ENCODE data around the gene SERINC2. TPM values are rescaled to one million over a fixed set of nuclear protein-coding genes. Genes with fewer than 3 reads are reported as not detected.

Gene SERINC2
- polyA plus RNA-seq, 2 of the 4 experiments (the other 2 are of a cell fraction) = 6.0 to 16.3 TPM

GRCh38 chr1:31372751-31373055 is 40.3 kb upstream of the SERINC2 start:
- no peak for TF ChIP-seq EHMT2 (IDR thresholded peaks at IDR 0.05; ENCODE audit: low read depth)
- TF ChIP-seq CHD2 (IDR thresholded peaks at IDR 0.05; ENCODE audit: low read length, partially characterized antibody) = no peak
- no peak for TF ChIP-seq SMC3 (IDR thresholded peaks at IDR 0.05)
- no peak for TF ChIP-seq TFCP2L1 (CRISPR knock-in tag; IDR thresholded peaks at IDR 0.05)
- TF ChIP-seq, protein P1, sequence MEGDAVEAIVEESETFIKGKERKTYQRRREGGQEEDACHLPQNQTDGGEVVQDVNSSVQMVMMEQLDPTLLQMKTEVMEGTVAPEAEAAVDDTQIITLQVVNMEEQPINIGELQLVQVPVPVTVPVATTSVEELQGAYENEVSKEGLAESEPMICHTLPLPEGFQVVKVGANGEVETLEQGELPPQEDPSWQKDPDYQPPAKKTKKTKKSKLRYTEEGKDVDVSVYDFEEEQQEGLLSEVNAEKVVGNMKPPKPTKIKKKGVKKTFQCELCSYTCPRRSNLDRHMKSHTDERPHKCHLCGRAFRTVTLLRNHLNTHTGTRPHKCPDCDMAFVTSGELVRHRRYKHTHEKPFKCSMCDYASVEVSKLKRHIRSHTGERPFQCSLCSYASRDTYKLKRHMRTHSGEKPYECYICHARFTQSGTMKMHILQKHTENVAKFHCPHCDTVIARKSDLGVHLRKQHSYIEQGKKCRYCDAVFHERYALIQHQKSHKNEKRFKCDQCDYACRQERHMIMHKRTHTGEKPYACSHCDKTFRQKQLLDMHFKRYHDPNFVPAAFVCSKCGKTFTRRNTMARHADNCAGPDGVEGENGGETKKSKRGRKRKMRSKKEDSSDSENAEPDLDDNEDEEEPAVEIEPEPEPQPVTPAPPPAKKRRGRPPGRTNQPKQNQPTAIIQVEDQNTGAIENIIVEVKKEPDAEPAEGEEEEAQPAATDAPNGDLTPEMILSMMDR (IDR thresholded peaks at IDR 0.05) = no peak
- TF ChIP-seq RCOR1 (IDR thresholded peaks at IDR 0.05; ENCODE audit: low read depth, low read length) = no peak
- no peak for TF ChIP-seq CHD4 (IDR thresholded peaks at IDR 0.05; ENCODE audit: borderline replicate concordance)
- no peak for TF ChIP-seq GATA3 (IDR thresholded peaks at IDR 0.05; ENCODE audit: borderline replicate concordance)
- no peak for TF ChIP-seq CBX8 (IDR thresholded peaks at IDR 0.05)
- TF ChIP-seq ZNF302 (CRISPR knock-in tag; IDR thresholded peaks at IDR 0.05) = no peak
- no peak for TF ChIP-seq POLR2AphosphoS2 (conservative IDR thresholded peaks at IDR 0.05; ENCODE audit: low read length)
- TF ChIP-seq, protein P2, sequence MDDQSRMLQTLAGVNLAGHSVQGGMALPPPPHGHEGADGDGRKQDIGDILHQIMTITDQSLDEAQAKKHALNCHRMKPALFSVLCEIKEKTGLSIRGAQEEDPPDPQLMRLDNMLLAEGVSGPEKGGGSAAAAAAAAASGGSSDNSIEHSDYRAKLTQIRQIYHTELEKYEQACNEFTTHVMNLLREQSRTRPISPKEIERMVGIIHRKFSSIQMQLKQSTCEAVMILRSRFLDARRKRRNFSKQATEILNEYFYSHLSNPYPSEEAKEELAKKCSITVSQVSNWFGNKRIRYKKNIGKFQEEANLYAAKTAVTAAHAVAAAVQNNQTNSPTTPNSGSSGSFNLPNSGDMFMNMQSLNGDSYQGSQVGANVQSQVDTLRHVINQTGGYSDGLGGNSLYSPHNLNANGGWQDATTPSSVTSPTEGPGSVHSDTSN (IDR thresholded peaks at IDR 0.05) = no peak
- TF ChIP-seq KDM5A (IDR thresholded peaks at IDR 0.05) = no peak
- no peak for TF ChIP-seq POLR2A (IDR thresholded peaks at IDR 0.05; ENCODE audit: low read length)
- no peak for TF ChIP-seq MAX (IDR thresholded peaks at IDR 0.05)
- no peak for TF ChIP-seq HEYL (CRISPR knock-in tag; IDR thresholded peaks at IDR 0.05)
- TF ChIP-seq MAZ (IDR thresholded peaks at IDR 0.05; ENCODE audit: borderline replicate concordance, low read depth, low read length) = no peak
- no peak for TF ChIP-seq CEBPB (IDR thresholded peaks at IDR 0.05)
- WGBS (ENCODE audit: missing lambda C conversion rate) = 87% methylated on average over 5 of the region's 10 CpGs
- FAIRE-seq (no peak), ATAC-seq (no peak), DNase-seq (ENCODE audit: low read depth in 1 of 2, low spot score in 1 of 2) (no peak)
- Histone ChIP-seq H3K4me2 (no peak overlapping the region), H3K4me3 (no peak overlapping the region), H3K9me3 (no peaks in the 10 kb centered on the region), H3K4me1 (peaks cover 13% of the 10 kb centered on the region), H3K27ac (no peak overlapping the region)
- POLR2A ChIA-PET = no interaction called here
- CTCF ChIA-PET = interaction anchor here (0.9 to 2.7 kb wide), 3 partner anchors 12 to 191 kb away, joined by 3 to 9 read pairs (median 4); no protein-coding TSS in a partner anchor

- 93% methylated on average over 19 of the region's 44 CpGs for WGBS (ENCODE audit: missing lambda C conversion rate)
- ChIA-PET CTCF (interaction anchor here (0.6 to 2.7 kb wide), 6 partner anchors 13 to 211 kb away, joined by 3 to 9 read pairs (median 4); no protein-coding TSS in a partner anchor), POLR2A (no interaction called here)
- Histone ChIP-seq H3K9me3 (no peaks in the 10 kb centered on the region), H3K4me3 (no peak within 1 kb of the TSS), H3K4me2 (no peak within 1 kb of the TSS), H3K27ac (no peak within 1 kb of the TSS), H3K4me1 (peaks cover 13% of the 10 kb centered on the region)
- ATAC-seq (no peak), FAIRE-seq (no peak), DNase-seq (ENCODE audit: low read depth in 1 of 2, low spot score in 1 of 2) (no peak)
- no peak for TF ChIP-seq TP53 (CRISPR knock-in tag; IDR thresholded peaks at IDR 0.05)
- TF ChIP-seq, protein P1 (IDR thresholded peaks at IDR 0.05) = no peak
- no peak for TF ChIP-seq RAD21 (conservative IDR thresholded peaks at IDR 0.05 in 1 of 2, IDR thresholded peaks at IDR 0.05 in 1 of 2)
- TF ChIP-seq, protein P3, sequence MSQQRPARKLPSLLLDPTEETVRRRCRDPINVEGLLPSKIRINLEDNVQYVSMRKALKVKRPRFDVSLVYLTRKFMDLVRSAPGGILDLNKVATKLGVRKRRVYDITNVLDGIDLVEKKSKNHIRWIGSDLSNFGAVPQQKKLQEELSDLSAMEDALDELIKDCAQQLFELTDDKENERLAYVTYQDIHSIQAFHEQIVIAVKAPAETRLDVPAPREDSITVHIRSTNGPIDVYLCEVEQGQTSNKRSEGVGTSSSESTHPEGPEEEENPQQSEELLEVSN (IDR thresholded peaks at IDR 0.05; ENCODE audit: borderline replicate concordance, low read depth) = no peak
- no peak for TF ChIP-seq MYC (IDR thresholded peaks at IDR 0.05; ENCODE audit: borderline replicate concordance, low read length)
- no peak for TF ChIP-seq SMC3 (IDR thresholded peaks at IDR 0.05)
- no peak for TF ChIP-seq POLR2A (IDR thresholded peaks at IDR 0.05; ENCODE audit: low read length)
- no peak for TF ChIP-seq RCOR1 (IDR thresholded peaks at IDR 0.05; ENCODE audit: low read depth, low read length)
- no peak for TF ChIP-seq KDM1A (IDR thresholded peaks at IDR 0.05; ENCODE audit: low read depth)
- no peak for TF ChIP-seq MAFK (IDR thresholded peaks at IDR 0.05; ENCODE audit: partially characterized antibody)
- TF ChIP-seq CHD4 (IDR thresholded peaks at IDR 0.05; ENCODE audit: borderline replicate concordance) = no peak
- TF ChIP-seq NFE2L2 (conservative IDR thresholded peaks at IDR 0.05; ENCODE audit: low read length) = no peak
- no peak for TF ChIP-seq JUN (IDR thresholded peaks at IDR 0.05)
- TF ChIP-seq ZC3H11A (IDR thresholded peaks at IDR 0.05) = no peak
- no peak for TF ChIP-seq MAX (IDR thresholded peaks at IDR 0.05)
- no peak for TF ChIP-seq FOSL2 (IDR thresholded peaks at IDR 0.05)
- TF ChIP-seq FOSL2 (CRISPR knock-in tag; IDR thresholded peaks at IDR 0.05) = no peak
- TF ChIP-seq HOXA7 (CRISPR knock-in tag; IDR thresholded peaks at IDR 0.05) = no peak
Observed at GRCh38 chr1:31373056-31373896, 39.7 kb upstream of the SERINC2 start, which contains the start of gene FABP3. Gene FABP3 (minus strand): TSS chr1:31373076. CDS start chr1:31373014, 62 bp downstream.
